GM20000 (cell line): Measurements from ENCODE around the gene GHR.

Source experiments
- DNase-seq: peaks from one replicate; pipeline ENCODE4 v3.0.0; 2012; ENCODE audit warnings: low spot score
- CTCF ChIP-seq: IDR thresholded peaks from 2 replicates; pipeline ENCODE4 v1.5.1; 2012; ENCODE audit warnings: mild to moderate bottlenecking, control low read depth; ENCODE audit errors: extremely low read depth, missing control alignments

GHR gene

GRCh38 chr5:42547894-42548293 lies 124.7 kb downstream of the GHR start:
- TF ChIP-seq CTCF: no peak
- DNase-seq: no peak

GRCh38 chr5:42552597-42552996 lies 129.4 kb downstream of the GHR start:
- TF ChIP-seq CTCF: no peak
- no peak for DNase-seq

GRCh38 chr5:42553461-42553860 lies 130.2 kb downstream of the GHR start:
- TF ChIP-seq CTCF: no peak
- no peak for DNase-seq

GRCh38 chr5:42555010-42555409 lies 131.8 kb downstream of the GHR start:
- no peak for TF ChIP-seq CTCF
- DNase-seq: no peak

- no peak for TF ChIP-seq CTCF
- no peak for DNase-seq
Measured at GRCh38 chr5:42555797-42556196, 132.6 kb downstream of the GHR start.

GRCh38 chr5:42557689-42558088 lies 134.4 kb downstream of the GHR start:
- no peak for DNase-seq
- no peak for TF ChIP-seq CTCF

- no peak for TF ChIP-seq CTCF
- no peak for DNase-seq
Measured at GRCh38 chr5:42561656-42562055, 138.4 kb downstream of the GHR start.
